Left ventricle myocardium inferior (tissue), 1 donor: ENCODE data around the gene TMEM86B. TPM values are rescaled to one million over a fixed set of nuclear protein-coding genes. Genes with fewer than 3 reads are reported as not detected.

Experiments used
- DNase-seq: peaks from one replicate; pipeline ENCODE4 v3.0.0-alpha.2; 2020
- H3K27ac ChIP-seq: fragments of 200-600 bp; replicated peaks from 2 replicates; pipeline ENCODE4 v1.8.0; 2021
- H3K27me3 ChIP-seq: fragments of 200-600 bp; 2 replicates; pipeline ENCODE4 v1.8.0; 2021; ENCODE audit warnings: low read depth
- H3K36me3 ChIP-seq: fragments of 200-600 bp; 2 replicates; pipeline ENCODE4 v1.8.0; 2021
- H3K4me1 ChIP-seq: fragments of 200-600 bp; 2 replicates; pipeline ENCODE4 v1.8.0; 2021
- H3K4me3 ChIP-seq: fragments of 200-600 bp; 2 replicates; pipeline ENCODE4 v1.8.0; 2021; ENCODE audit warnings: mild to moderate bottlenecking, moderate library complexity
- H3K9me3 ChIP-seq: fragments of 200-600 bp; replicated peaks from 2 replicates; pipeline ENCODE4 v1.8.0; 2021
- intact Hi-C: fragments of 100-400 bp; cut with micrococcal nuclease; formaldehyde crosslinking; loops from one replicate; pipeline ENCODE4 v1.11.0; 2022
- total RNA-seq: library from RNA; stranded (reverse); fragmentation: NEBNext Ultra II Directional; extraction: Animal tissue kit (Norgen Biotek cat#: 25700); gene quantifications from one replicate; pipeline ENCODE4 v1.2.1, GENCODE V29; 2021
- TF ChIP-seq, protein P1 (sequence below): fragments of 200-600 bp; IDR thresholded peaks from 2 replicates; pipeline ENCODE4 v1.8.0; 2021; ENCODE audit warnings: antibody characterized with exemption, mild to moderate bottlenecking, borderline replicate concordance
- donor health status: DM: no; HTN: yes; CAD: no; lungs with severe emphysema.

Gene TMEM86B
- total RNA-seq, 1 donor from 2014 or later, result 2.1 TPM

DNA sequence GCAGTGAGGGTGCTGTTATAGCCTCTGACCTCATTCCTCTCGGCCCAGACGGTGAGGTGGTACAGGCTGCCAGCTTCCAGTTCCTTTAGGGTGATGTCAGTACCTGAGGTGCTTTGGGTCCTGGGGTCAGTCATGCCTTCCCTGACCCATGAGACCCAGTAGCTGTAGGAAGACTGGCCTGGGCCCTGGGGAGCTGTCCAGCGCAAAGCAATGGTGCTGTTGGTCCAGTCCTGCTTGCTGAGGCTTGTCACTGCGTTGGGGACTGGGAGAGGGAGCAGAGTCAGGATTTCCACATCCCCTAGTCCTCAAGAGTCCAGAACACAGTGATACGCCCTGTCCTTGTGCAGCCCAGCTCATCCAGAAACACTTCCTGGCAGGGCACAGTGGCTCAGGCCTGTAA lies 29.9 kb downstream of the TMEM86B start:
- Histone ChIP-seq H3K27me3 (no peaks in the 10 kb centered on the region), H3K27ac (no peak overlapping the region), H3K9me3 (no peaks in the 10 kb centered on the region), H3K36me3 (no peaks in the 10 kb centered on the region), H3K4me1 (no peaks in the 10 kb centered on the region), H3K4me3 (no peak overlapping the region)
- TF ChIP-seq, protein P1, sequence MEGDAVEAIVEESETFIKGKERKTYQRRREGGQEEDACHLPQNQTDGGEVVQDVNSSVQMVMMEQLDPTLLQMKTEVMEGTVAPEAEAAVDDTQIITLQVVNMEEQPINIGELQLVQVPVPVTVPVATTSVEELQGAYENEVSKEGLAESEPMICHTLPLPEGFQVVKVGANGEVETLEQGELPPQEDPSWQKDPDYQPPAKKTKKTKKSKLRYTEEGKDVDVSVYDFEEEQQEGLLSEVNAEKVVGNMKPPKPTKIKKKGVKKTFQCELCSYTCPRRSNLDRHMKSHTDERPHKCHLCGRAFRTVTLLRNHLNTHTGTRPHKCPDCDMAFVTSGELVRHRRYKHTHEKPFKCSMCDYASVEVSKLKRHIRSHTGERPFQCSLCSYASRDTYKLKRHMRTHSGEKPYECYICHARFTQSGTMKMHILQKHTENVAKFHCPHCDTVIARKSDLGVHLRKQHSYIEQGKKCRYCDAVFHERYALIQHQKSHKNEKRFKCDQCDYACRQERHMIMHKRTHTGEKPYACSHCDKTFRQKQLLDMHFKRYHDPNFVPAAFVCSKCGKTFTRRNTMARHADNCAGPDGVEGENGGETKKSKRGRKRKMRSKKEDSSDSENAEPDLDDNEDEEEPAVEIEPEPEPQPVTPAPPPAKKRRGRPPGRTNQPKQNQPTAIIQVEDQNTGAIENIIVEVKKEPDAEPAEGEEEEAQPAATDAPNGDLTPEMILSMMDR, result no peak
- intact Hi-C loops, result no loop called here
- no peak for DNase-seq

DNA sequence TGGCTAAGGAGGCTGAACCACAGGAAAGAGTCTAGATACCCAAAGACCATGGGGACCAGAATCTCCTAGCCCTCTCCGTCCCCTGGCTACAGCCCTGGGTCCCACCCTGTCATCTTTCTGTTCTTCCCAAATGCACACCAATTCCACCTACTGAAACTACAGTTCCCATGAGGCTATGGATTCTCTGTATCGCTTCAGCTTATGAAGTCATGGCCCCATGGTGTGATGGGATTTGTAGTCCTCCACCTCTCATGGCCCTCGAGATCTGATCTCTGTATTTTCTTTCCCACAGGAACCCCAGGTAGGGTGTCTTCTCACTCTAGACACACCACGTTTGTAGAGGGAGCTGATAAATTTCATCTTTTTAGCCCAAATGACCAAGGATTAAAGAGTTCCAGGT lies 31.0 kb downstream of the TMEM86B start:
- H3K27ac ChIP-seq, result no peak overlapping the region
- no peaks in the 10 kb centered on the region for H3K4me1 ChIP-seq
- H3K27me3 ChIP-seq, result no peaks in the 10 kb centered on the region
- no peaks in the 10 kb centered on the region for H3K36me3 ChIP-seq
- no peaks in the 10 kb centered on the region for H3K9me3 ChIP-seq
- TF ChIP-seq, protein P1, result no peak
- no peak overlapping the region for H3K4me3 ChIP-seq
- intact Hi-C loops, result no loop called here
- no peak for DNase-seq

DNA sequence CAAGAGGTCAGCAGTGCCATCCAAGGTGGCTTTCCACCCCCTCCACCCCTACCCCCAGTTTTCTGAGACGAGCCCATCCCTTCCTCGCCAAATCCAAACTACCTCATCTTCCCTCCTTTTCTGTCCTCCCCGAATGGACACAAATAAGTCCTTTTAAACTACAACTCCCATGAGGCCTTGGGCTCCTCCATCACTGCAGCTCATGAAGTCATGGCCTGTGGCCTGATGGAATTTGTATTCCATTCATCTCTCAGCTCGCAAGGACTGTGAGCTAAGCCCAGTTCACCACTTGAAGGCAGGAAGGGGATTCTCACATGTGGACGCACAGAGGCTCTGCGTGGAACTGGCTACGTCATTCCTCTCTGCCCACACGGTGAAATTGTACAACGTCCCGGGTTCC lies 31.8 kb downstream of the TMEM86B start:
- TF ChIP-seq, protein P1, result no peak
- no peaks in the 10 kb centered on the region for H3K36me3 ChIP-seq
- H3K27me3 ChIP-seq, result no peaks in the 10 kb centered on the region
- no peak overlapping the region for H3K27ac ChIP-seq
- intact Hi-C loops, result no loop called here
- H3K4me3 ChIP-seq, result no peak overlapping the region
- H3K9me3 ChIP-seq, result no peaks in the 10 kb centered on the region
- DNase-seq, result no peak
- H3K4me1 ChIP-seq, result no peaks in the 10 kb centered on the region

DNA sequence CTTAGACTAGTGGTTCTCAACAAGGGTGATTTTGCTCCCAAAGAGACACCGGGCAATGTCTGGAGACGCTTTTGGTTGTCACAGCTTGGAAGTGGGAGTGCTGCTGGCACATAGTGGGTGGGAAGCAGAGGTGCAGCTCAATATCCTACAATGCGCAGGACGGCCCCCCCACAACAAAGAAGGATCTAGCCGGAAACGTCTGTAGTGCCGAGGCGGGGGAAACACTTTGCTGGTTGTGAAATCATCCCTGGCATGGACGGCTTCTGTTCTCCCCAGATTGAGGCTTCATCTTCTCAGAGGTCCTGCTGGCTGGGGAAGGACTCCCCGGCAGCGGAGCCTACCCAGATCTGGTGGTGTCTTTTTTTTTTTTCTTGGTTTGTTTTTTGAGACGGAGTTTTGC lies 35.1 kb downstream of the TMEM86B start:
- TF ChIP-seq, protein P1, result no peak
- H3K27me3 ChIP-seq, result peaks cover 9% of the 10 kb centered on the region
- no peak for DNase-seq
- no peaks in the 10 kb centered on the region for H3K4me1 ChIP-seq
- no peaks in the 10 kb centered on the region for H3K36me3 ChIP-seq
- no peak overlapping the region for H3K4me3 ChIP-seq
- no peaks in the 10 kb centered on the region for H3K9me3 ChIP-seq
- no peak overlapping the region for H3K27ac ChIP-seq
- intact Hi-C loops, result no loop called here

DNA sequence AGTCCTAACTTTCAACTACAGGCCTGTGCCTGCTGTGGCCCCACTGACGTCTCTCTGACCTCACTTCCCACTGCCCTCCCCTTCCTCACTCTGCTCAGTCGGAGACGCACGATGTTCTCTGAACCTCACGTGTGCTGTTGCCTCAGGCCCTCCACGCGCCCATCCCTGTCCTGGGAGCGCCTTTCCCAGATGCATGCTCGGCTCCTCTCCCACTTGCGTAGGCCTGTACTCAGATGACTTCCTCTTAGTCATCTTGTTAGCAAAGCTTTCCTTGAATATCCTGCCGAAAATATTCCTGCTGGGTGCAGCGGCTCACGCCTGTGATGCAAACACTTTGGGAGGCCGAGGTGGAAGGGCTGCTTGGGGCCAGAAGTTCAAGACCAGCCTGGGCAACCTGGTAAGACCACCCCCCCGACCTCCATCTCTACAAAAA lies 39.1 kb downstream of the TMEM86B start:
- Histone ChIP-seq H3K4me3 (no peak overlapping the region), H3K27me3 (peaks cover 29% of the 10 kb centered on the region), H3K27ac (peak overlapping the region; percentile 38), H3K4me1 (no peaks in the 10 kb centered on the region), H3K9me3 (no peaks in the 10 kb centered on the region), H3K36me3 (no peaks in the 10 kb centered on the region)
- intact Hi-C loops, result no loop called here
- TF ChIP-seq, protein P1, result no peak
- DNase-seq, result peak; percentile 30

DNA sequence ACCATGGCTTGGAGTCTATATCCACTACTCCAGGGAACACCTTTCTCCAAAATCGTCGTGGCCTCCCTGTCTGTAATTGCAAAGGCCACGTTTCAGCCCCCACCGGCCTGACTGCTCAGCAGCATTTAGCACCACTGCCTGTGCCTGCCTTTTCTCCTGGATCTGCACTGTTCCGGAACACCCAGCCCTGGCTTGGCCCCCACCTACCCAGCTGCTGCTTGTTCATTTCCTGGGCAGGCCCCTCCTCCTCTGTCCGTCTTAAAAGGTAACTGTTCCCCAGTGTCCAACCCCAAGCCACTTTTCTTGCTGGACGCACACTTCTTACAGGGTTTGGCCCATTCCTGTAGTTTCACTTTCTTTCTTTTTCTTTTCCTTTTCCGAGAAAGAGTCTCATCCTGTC lies 39.9 kb downstream of the TMEM86B start:
- no peak overlapping the region for H3K27ac ChIP-seq
- no peaks in the 10 kb centered on the region for H3K4me1 ChIP-seq
- TF ChIP-seq, protein P1, result no peak
- H3K9me3 ChIP-seq, result no peaks in the 10 kb centered on the region
- intact Hi-C loops, result no loop called here
- peaks cover 37% of the 10 kb centered on the region for H3K27me3 ChIP-seq
- H3K36me3 ChIP-seq, result no peaks in the 10 kb centered on the region
- no peak overlapping the region for H3K4me3 ChIP-seq
- DNase-seq, result no peak
